Gastroesophageal sphincter (tissue), 3 donors: ENCODE measurements around the gene APOD.

Experiments
- EP300 ChIP-seq: sonication (generic); formaldehyde crosslinking; IDR thresholded peaks from one replicate; pipeline ENCODE4 v1.6.1; 2017; ENCODE audit warnings: antibody characterized with exemption, mild to moderate bottlenecking
- POLR2A ChIP-seq, 2 donors: fragments of 450-650 bp; IDR thresholded peaks; one replicate each; pipeline ENCODE4 v1.6.1; 2017; ENCODE audit warnings: antibody characterized with exemption in 2 of 2, mild to moderate bottlenecking in 2 of 2, moderate library complexity in 1 of 2
- POLR2AphosphoS5 ChIP-seq: sonication (generic); formaldehyde crosslinking; IDR thresholded peaks from one replicate; pipeline ENCODE4 v1.6.1; 2017; ENCODE audit warnings: antibody characterized with exemption
- TF ChIP-seq, protein P1 (sequence below), 4 experiments: fragments of 200-600 bp in 2 of 4; fragments of 450-650 bp in 2 of 4; sonication (generic) in 1 of 4; IDR thresholded peaks; one replicate each; pipeline ENCODE4 v1.5.1; 2017 to 2019; ENCODE audit warnings: antibody characterized with exemption in 4 of 4, mild to moderate bottlenecking in 2 of 4, moderate library complexity in 2 of 4

DNA sequence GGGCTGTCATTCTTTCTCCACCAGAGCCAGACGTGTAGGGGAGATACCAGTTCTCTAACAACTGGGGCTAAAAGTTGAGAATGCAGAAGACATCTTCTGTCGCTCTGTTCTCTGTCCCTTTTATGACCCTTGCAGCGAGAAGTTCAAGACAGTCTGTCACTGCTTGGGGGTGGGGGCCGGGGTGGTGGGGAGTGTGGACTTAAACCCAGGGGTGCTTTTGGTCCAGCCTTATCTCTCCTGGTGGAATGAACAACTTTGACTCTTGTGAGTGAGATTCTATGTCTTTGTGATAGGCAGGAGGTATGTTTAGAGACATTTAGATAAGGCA lies 767 bp upstream of the APOD start:
- TF ChIP-seq, protein P1, sequence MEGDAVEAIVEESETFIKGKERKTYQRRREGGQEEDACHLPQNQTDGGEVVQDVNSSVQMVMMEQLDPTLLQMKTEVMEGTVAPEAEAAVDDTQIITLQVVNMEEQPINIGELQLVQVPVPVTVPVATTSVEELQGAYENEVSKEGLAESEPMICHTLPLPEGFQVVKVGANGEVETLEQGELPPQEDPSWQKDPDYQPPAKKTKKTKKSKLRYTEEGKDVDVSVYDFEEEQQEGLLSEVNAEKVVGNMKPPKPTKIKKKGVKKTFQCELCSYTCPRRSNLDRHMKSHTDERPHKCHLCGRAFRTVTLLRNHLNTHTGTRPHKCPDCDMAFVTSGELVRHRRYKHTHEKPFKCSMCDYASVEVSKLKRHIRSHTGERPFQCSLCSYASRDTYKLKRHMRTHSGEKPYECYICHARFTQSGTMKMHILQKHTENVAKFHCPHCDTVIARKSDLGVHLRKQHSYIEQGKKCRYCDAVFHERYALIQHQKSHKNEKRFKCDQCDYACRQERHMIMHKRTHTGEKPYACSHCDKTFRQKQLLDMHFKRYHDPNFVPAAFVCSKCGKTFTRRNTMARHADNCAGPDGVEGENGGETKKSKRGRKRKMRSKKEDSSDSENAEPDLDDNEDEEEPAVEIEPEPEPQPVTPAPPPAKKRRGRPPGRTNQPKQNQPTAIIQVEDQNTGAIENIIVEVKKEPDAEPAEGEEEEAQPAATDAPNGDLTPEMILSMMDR (IDR thresholded peaks at IDR 0.05) = no peak
- TF ChIP-seq POLR2AphosphoS5 (no peak), POLR2A (IDR thresholded peaks at IDR 0.05) (no peak), EP300 (no peak)
